Measurements from ENCODE around the gene ZC3H14.

Gene ZC3H14, protein sequence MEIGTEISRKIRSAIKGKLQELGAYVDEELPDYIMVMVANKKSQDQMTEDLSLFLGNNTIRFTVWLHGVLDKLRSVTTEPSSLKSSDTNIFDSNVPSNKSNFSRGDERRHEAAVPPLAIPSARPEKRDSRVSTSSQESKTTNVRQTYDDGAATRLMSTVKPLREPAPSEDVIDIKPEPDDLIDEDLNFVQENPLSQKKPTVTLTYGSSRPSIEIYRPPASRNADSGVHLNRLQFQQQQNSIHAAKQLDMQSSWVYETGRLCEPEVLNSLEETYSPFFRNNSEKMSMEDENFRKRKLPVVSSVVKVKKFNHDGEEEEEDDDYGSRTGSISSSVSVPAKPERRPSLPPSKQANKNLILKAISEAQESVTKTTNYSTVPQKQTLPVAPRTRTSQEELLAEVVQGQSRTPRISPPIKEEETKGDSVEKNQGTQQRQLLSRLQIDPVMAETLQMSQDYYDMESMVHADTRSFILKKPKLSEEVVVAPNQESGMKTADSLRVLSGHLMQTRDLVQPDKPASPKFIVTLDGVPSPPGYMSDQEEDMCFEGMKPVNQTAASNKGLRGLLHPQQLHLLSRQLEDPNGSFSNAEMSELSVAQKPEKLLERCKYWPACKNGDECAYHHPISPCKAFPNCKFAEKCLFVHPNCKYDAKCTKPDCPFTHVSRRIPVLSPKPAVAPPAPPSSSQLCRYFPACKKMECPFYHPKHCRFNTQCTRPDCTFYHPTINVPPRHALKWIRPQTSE

DNA sequence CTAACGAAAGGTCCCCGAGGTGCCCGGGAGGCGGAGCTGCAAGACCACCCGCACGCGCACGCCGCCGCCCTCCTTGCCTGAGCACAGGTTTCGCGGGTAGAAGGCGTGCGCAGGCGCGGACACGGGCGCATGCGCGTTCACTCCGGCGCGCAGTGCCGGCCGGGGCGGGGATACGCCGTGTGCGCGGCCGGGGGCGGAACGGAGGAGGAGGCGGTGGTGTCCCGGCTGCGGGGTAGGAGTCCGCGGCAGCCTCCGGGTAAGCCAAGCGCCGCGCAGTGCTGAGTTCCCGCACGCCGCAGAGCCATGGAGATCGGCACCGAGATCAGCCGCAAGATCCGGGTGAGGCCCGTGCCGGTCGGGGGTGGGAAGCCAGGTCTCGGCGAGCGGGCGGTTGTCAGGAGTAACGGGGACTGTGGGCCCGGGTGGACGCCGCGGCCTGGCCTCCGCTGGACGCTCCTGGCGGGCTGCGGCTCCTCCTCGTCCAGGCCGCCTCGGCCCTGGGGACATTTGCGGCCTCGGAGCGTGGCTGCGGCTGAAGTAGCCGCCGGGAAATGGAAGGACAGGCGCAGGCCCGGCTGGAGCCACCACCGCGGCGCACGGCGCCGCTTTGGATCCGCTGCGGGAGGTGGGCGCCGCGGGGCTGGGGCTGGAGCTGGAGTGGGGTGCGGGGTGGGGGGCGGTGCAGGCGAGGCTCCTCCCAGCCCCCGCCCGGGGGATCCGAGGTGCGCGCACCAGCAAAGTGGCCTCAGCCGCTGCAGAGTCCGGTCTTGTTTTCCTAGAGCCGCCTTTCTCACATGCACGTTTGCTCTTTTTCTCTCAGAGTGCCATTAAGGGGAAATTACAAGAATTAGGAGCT lies at the start of gene ZC3H14:
ZC3H14 (plus strand) TSS at position 207 of the 856 bp plus-strand sequence; CDS start at position 304, 97 bp downstream.
- H3K4me3 ChIP-seq (ENCODE audit: low read depth, low read length), result peak within 1 kb of the TSS; percentile 82

DNA sequence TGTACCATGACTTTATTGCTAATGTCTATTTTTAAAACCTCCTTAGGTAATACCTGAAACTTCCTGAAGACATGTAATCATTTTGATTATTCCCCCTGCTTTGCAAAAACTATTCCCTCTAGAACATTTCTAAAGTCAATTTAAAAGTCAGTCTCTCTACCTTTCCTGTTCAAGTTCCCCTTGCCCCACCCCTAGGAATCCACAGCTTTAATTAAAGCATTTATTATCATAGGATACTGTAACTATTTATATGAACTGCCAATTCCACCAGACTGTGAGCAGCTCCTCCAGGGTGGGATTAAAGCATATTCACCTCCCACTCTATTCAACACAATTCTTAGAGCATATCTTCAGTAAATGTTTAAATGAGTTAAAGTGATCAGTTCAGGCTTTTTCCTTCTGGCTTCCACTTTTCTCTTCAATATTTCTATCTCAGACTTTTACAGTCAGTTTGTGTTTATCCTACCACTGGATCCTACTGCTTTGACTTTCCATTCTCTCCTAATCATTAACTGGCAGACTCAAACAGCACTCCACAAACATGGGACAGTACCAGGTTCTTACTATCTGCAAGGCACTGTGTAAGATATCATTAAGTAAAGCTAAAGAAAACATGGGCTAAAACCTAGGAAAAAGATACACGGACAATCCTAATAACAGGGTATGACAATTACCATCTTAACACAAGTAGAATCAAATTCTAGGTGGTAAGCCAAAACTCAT lies 47.2 kb upstream of the ZC3H14 start:
- TF ChIP-seq, protein P1, sequence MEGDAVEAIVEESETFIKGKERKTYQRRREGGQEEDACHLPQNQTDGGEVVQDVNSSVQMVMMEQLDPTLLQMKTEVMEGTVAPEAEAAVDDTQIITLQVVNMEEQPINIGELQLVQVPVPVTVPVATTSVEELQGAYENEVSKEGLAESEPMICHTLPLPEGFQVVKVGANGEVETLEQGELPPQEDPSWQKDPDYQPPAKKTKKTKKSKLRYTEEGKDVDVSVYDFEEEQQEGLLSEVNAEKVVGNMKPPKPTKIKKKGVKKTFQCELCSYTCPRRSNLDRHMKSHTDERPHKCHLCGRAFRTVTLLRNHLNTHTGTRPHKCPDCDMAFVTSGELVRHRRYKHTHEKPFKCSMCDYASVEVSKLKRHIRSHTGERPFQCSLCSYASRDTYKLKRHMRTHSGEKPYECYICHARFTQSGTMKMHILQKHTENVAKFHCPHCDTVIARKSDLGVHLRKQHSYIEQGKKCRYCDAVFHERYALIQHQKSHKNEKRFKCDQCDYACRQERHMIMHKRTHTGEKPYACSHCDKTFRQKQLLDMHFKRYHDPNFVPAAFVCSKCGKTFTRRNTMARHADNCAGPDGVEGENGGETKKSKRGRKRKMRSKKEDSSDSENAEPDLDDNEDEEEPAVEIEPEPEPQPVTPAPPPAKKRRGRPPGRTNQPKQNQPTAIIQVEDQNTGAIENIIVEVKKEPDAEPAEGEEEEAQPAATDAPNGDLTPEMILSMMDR (IDR thresholded peaks at IDR 0.05; ENCODE audit: control insufficient read depth, extremely low read depth, insufficient read depth), result no peak
- DNase-seq (ENCODE audit: low read depth), result no peak
- H3K4me3 ChIP-seq (ENCODE audit: low read depth, low read length), result no peak overlapping the region

More for the DNA sequence above, at the start of gene ZC3H14:
- TF ChIP-seq, protein P1 (IDR thresholded peaks at IDR 0.05; ENCODE audit: control insufficient read depth, extremely low read depth, insufficient read depth), result no peak
- peak; percentile 48 for DNase-seq (ENCODE audit: low read depth)

DNA sequence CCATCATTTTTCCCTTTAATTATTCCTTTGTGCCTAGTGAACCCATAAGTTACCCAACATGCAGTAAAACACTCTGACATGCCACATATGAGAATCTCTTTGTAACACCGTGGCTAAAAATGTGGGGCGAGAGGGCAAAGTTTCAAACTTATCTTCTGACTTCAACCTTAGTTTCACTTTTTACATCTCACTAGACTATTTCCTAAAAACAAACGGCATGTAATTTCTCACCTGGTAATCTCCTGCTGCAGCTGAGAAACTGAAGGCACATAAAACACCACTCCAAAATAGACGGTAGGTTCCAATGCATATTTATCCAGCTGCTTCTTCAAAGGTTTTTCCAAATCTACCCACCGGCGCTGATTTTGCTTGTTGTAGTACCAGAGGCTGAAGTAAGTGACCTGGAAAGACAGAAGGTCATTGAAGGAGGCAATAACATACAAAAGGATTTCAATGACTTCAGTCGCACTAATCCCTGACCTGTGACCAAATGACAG lies 45.9 kb upstream of the ZC3H14 start:
- TF ChIP-seq, protein P1 (IDR thresholded peaks at IDR 0.05; ENCODE audit: control insufficient read depth, extremely low read depth, insufficient read depth), result no peak
- H3K4me3 ChIP-seq (ENCODE audit: low read depth, low read length), result no peak overlapping the region
- DNase-seq (ENCODE audit: low read depth), result no peak

DNA sequence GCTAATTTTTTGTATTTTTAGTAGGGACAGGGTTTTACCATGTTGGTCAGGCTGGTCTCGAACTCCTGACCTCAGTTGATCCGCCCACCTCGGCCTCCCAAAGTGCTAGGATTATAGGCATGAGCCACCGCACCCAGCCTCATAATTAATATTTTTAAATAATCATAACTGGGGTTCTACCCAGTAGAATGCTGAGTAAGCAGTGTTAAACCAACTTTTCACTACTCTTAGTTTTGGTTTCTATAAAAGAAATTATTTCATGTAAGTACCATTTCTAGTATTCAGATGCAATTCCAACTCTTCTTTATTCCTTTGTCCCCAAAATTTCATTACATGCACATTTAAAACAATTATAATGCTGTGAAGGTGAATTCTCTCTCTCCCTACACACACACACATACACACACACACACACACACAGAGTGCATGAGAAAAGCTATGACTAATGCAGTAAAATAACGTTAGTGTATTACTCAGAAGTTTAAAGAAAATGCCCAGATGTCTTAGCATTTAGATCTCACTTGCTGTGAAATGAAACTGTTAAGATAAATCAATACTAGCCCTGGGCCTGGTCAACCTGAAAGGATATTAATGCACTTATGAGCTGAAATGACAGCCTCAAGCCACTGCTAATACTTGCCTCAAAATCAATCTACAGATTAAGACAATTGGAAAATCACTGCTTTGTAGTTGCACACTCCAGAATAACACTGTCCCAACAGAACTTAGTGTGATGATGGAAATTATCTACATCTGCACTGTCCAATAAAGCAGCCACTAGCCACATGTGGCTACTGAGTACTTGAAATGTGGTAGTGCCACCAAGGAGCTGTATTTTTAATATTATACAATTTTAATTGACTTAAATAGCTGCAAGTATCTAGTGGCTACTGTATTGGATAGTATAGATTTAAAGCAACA lies 44.0 kb upstream of the ZC3H14 start:
- no peak overlapping the region for H3K4me3 ChIP-seq (ENCODE audit: low read depth, low read length)
- TF ChIP-seq, protein P1 (IDR thresholded peaks at IDR 0.05; ENCODE audit: control insufficient read depth, extremely low read depth, insufficient read depth), result no peak
- DNase-seq (ENCODE audit: low read depth), result no peak

DNA sequence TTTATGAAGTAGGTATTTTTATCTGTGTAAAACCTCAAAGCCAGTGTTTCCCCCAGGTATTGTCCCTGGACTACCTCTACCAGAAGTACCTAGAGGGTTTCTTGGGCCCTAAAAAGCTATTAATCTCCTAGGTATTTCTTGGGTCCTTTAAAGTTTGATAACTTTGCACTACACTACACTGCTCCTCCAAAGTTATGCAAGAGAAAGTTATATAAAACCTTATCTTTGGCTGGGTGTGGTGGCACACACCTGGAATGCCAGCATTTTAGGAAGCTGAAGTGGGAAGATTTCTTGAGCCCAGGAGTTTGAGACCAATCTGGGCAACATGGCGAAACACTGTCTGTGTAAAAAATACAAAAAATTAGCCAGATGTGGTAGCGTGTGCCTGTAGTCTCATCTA lies 42.9 kb upstream of the ZC3H14 start:
- TF ChIP-seq, protein P1 (IDR thresholded peaks at IDR 0.05; ENCODE audit: control insufficient read depth, extremely low read depth, insufficient read depth), result no peak

More for the DNA sequence above, 42.9 kb upstream of the ZC3H14 start:
- DNase-seq (ENCODE audit: low read depth), result no peak
- H3K4me3 ChIP-seq (ENCODE audit: low read depth, low read length), result no peak overlapping the region
